LNCaP clone FGC (cell line): Measurements from ENCODE around the gene SEPSECS.
A peak's percentile ranks its signal among the peaks of the same experiment; 100 is the strongest.

Experiments used
- DNase-seq: peaks from one replicate; pipeline ENCODE4 v3.0.0-alpha.2; 2011; ENCODE audit warnings: low read depth
- H3K4me3 ChIP-seq: 2 replicates; pipeline ENCODE4 v1.5.1; 2011; ENCODE audit warnings: mild to moderate bottlenecking, low read depth, low read length, control low read depth
- CTCF ChIP-seq: IDR thresholded peaks from 2 replicates; pipeline ENCODE4 v1.5.1; 2012; ENCODE audit warnings: mild to moderate bottlenecking; ENCODE audit not compliant: control insufficient read depth, insufficient read depth; ENCODE audit errors: extremely low read depth

The SEPSECS gene

GRCh38 chr4:25098964-25099891 is 61.0 kb downstream of the SEPSECS start:
- DNase-seq = peak; percentile 73

GRCh38 chr4:25096981-25097443 is 63.2 kb downstream of the SEPSECS start:
- no peak for DNase-seq
- H3K4me3 ChIP-seq = no peak overlapping the region
- no peak for TF ChIP-seq CTCF

More at GRCh38 chr4:25098964-25099891, 61.0 kb downstream of the SEPSECS start:
- TF ChIP-seq CTCF = no peak
- no peak overlapping the region for H3K4me3 ChIP-seq

GRCh38 chr4:25096251-25096980 is 63.8 kb downstream of the SEPSECS start:
- H3K4me3 ChIP-seq = no peak overlapping the region
- DNase-seq = no peak
- TF ChIP-seq CTCF = no peak

- DNase-seq = no peak
- TF ChIP-seq CTCF = no peak
- H3K4me3 ChIP-seq = no peak overlapping the region
Observed at GRCh38 chr4:25095837-25096236, 64.4 kb downstream of the SEPSECS start.

GRCh38 chr4:25092139-25092538 is 68.1 kb downstream of the SEPSECS start:
- no peak for TF ChIP-seq CTCF
- no peak for DNase-seq
- no peak overlapping the region for H3K4me3 ChIP-seq

- no peak for TF ChIP-seq CTCF
- H3K4me3 ChIP-seq = no peak overlapping the region
- DNase-seq = no peak
Observed at GRCh38 chr4:25090516-25090915, 69.7 kb downstream of the SEPSECS start.
